Transverse colon (tissue), 4 donors: ENCODE data around the gene RBBP7.

Experiments used
- CTCF ChIP-seq, 5 experiments: fragments of 200-600 bp in 3 of 5; fragments of 450-650 bp in 2 of 5; sonication (generic) in 3 of 5; IDR thresholded peaks; 1 replicate in 2 of 5; 2 replicates in 3 of 5; pipeline ENCODE4 v1.5.1; 2016 to 2017; ENCODE audit warnings: antibody characterized with exemption in 5 of 5, inconsistent platforms in 3 of 5, mild to moderate bottlenecking in 2 of 5, moderate library complexity in 1 of 5
- POLR2AphosphoS5 ChIP-seq, 3 donors: sonication (generic); formaldehyde crosslinking; IDR thresholded peaks; one replicate each; pipeline ENCODE4 v1.6.1; 2016; ENCODE audit warnings: antibody characterized with exemption in 3 of 3

- no peak for TF ChIP-seq CTCF (IDR thresholded peaks at IDR 0.05)
- TF ChIP-seq POLR2AphosphoS5 (IDR thresholded peaks at IDR 0.05), result peak in 2 of 3 donors; percentile 29 to 66
Measured at GRCh38 chrX:16828124-16828908, 41.8 kb downstream of the RBBP7 start.
